HCT116 (cell line): ENCODE measurements around the gene CD69. TPM values are rescaled to one million over a fixed set of nuclear protein-coding genes. Genes with fewer than 3 reads are reported as not detected.

ENCODE experiments used
- ATAC-seq: fragments of 200-7000 bp; cut with Tn5 transposase; 2 replicates; pipeline ENCODE4 v1.9.1; 2020; ENCODE audit warnings: mild to moderate bottlenecking, moderate library complexity
- BruUV-seq: library from RNA; stranded (reverse); fragments of 400-500 nt; replicated peaks from 2 replicates; lab custom pipeline; 2021; lab: Mats Ljungman, UMichigan
- CTCF ChIA-PET: fragments of 300-600 bp; sonication (Branson Sonifier 250); formaldehyde crosslinking; loops from one replicate; lab custom pipeline; 2021; ENCODE audit warnings: antibody characterized with exemption; lab: Charles Lee
- POLR2A ChIA-PET: fragments of 300-600, 350-600 bp; sonication (Branson Sonifier 250); formaldehyde crosslinking; loops from one replicate; lab custom pipeline; 2021; ENCODE audit warnings: antibody characterized with exemption; lab: Charles Lee
- RAD21 ChIA-PET, 2 experiments: fragments of 300-600 bp; sonication (Branson Sonifier 250); formaldehyde crosslinking; loops; one replicate each; lab custom pipeline; 2023; ENCODE audit warnings: low total read pairs in 2 of 2; ENCODE audit not compliant: uncharacterized antibody in 2 of 2, unreplicated experiment in 2 of 2, low non-redundant PET in 1 of 2; lab: Charles Lee
- DNase-seq: peaks from one replicate; pipeline ENCODE4 v3.0.0-alpha.2; 2010; ENCODE audit warnings: low read depth, low spot score
- H2AFZ ChIP-seq: fragments of 200-600 bp; shearing (Covaris generic), sonication (generic); 2 replicates; pipeline ENCODE4 v1.6.1; 2017; ENCODE audit warnings: low read depth, mixed run types, mixed read lengths, antibody characterized with exemption, low read length; ENCODE audit not compliant: poor library complexity, severe bottlenecking
- H3K27ac ChIP-seq: 2 replicates; pipeline ENCODE4 v1.5.1; 2012; ENCODE audit warnings: low read depth, low read length
- H3K27me3 ChIP-seq: fragments of 200-600 bp; sonication (generic); 2 replicates; pipeline ENCODE4 v1.6.1; 2016; ENCODE audit warnings: mixed run types, low read length, mixed read lengths; ENCODE audit not compliant: insufficient read depth
- H3K36me3 ChIP-seq, 2 experiments: fragments of 200-500 bp in 1 of 2; fragments of 200-600 bp in 1 of 2; sonication (Bioruptor generic) in 1 of 2; sonication (generic) in 1 of 2; 2 replicates each; pipeline versions ENCODE4 v1.5.1 to v1.6.1; 2014 to 2016; ENCODE audit warnings: low read length in 2 of 2, inconsistent platforms in 1 of 2, mixed read lengths in 1 of 2, mixed run types in 1 of 2; ENCODE audit not compliant: insufficient read depth in 2 of 2, control insufficient read depth in 1 of 2
- H3K4me1 ChIP-seq, 2 experiments: fragments of 200-600 bp in 1 of 2; sonication (generic) in 1 of 2; 2 replicates each; pipeline versions ENCODE4 v1.5.1 to v1.6.1; 2012 to 2017; ENCODE audit warnings: low read length in 2 of 2, inconsistent platforms in 1 of 2, mild to moderate bottlenecking in 1 of 2, mixed read lengths in 1 of 2, mixed run types in 1 of 2, moderate library complexity in 1 of 2; ENCODE audit not compliant: insufficient read depth in 2 of 2, control insufficient read depth in 1 of 2
- H3K4me2 ChIP-seq: fragments of 200-600 bp; sonication (generic); 2 replicates; pipeline ENCODE4 v1.6.1; 2017; ENCODE audit warnings: mixed run types, low read length, mixed read lengths
- H3K4me3 ChIP-seq, 2 experiments: fragments of 200-600 bp in 1 of 2; sonication (generic) in 1 of 2; replicated peaks in 1 of 2; 2 replicates each; pipeline ENCODE4 v1.5.1; 2011 to 2016; ENCODE audit warnings: low read length in 2 of 2, control low read depth in 1 of 2, low read depth in 1 of 2, mild to moderate bottlenecking in 1 of 2, mixed read lengths in 1 of 2, mixed run types in 1 of 2
- H3K79me2 ChIP-seq: fragments of 200-600 bp; sonication (generic); 2 replicates; pipeline ENCODE4 v1.6.1; 2017; ENCODE audit warnings: mild to moderate bottlenecking, mixed run types, low read length, moderate library complexity, mixed read lengths; ENCODE audit not compliant: insufficient read depth
- H3K9ac ChIP-seq: fragments of 200-600 bp; sonication (generic); 2 replicates; pipeline ENCODE4 v1.6.1; 2016; ENCODE audit warnings: low read length, mixed read lengths
- H3K9me2 ChIP-seq: fragments of 200-600 bp; sonication (generic), shearing (Covaris generic); 2 replicates; pipeline ENCODE4 v1.6.1; 2017; ENCODE audit warnings: mixed run types, mild to moderate bottlenecking, moderate library complexity; ENCODE audit not compliant: insufficient read depth
- H3K9me3 ChIP-seq, 2 experiments: fragments of 200-500 bp in 1 of 2; fragments of 200-600 bp in 1 of 2; sonication (Bioruptor generic) in 1 of 2; sonication (generic) in 1 of 2; 2 replicates each; pipeline ENCODE4 v1.6.1; 2014 to 2017; ENCODE audit warnings: low read length in 2 of 2, mixed read lengths in 2 of 2, inconsistent platforms in 1 of 2, low read depth in 1 of 2, mild to moderate bottlenecking in 1 of 2, mixed run types in 1 of 2, moderate library complexity in 1 of 2; ENCODE audit not compliant: control insufficient read depth in 1 of 2, insufficient read depth in 1 of 2
- H4K20me1 ChIP-seq: fragments of 200-600 bp; sonication (generic), shearing (Covaris generic); 2 replicates; pipeline ENCODE4 v1.6.1; 2017; ENCODE audit warnings: mixed run types, mild to moderate bottlenecking, moderate library complexity; ENCODE audit not compliant: insufficient read depth
- CBX3 ChIP-seq: IDR thresholded peaks from 2 replicates; pipeline ENCODE4 v1.6.1; 2012; ENCODE audit warnings: low read depth
- EGR1 ChIP-seq: IDR thresholded peaks from 2 replicates; pipeline ENCODE4 v1.6.1; 2012; ENCODE audit warnings: low read depth
- ELF1 ChIP-seq: IDR thresholded peaks from 2 replicates; pipeline ENCODE4 v1.6.1; 2012; ENCODE audit warnings: low read depth, borderline replicate concordance
- JUND ChIP-seq: IDR thresholded peaks from 2 replicates; pipeline ENCODE4 v1.6.1; 2012
- POLR2AphosphoS5 ChIP-seq: IDR thresholded peaks from 2 replicates; pipeline ENCODE4 v1.6.1; 2011; ENCODE audit warnings: mild to moderate bottlenecking, low read depth, low read length, moderate library complexity
- RAD21 ChIP-seq: IDR thresholded peaks from 2 replicates; pipeline ENCODE4 v1.6.1; 2012; ENCODE audit warnings: low read depth, mild to moderate bottlenecking
- REST ChIP-seq: IDR thresholded peaks from 2 replicates; pipeline ENCODE4 v1.6.1; 2012; ENCODE audit warnings: low read depth
- SIN3A ChIP-seq: IDR thresholded peaks from 2 replicates; pipeline ENCODE4 v1.6.1; 2012; ENCODE audit warnings: low read depth
- SP1 ChIP-seq: IDR thresholded peaks from 2 replicates; pipeline ENCODE4 v1.6.1; 2012; ENCODE audit warnings: low read depth
- TCF7L2 ChIP-seq: IDR thresholded peaks from 2 replicates; pipeline ENCODE4 v1.7.0; 2011; ENCODE audit warnings: borderline replicate concordance, inconsistent platforms; ENCODE audit not compliant: insufficient read depth, insufficient read length; ENCODE audit errors: extremely low read depth
- ZBTB33 ChIP-seq: IDR thresholded peaks from 2 replicates; pipeline ENCODE4 v1.6.1; 2011; ENCODE audit warnings: mild to moderate bottlenecking, low read length, moderate library complexity; ENCODE audit not compliant: insufficient replicate concordance; ENCODE audit errors: extremely low read depth
- ZFX ChIP-seq: fragments of 450-650 bp; IDR thresholded peaks from 2 replicates; pipeline ENCODE4 v1.6.1; 2017
- intact Hi-C: fragments of 100-400 bp; cut with micrococcal nuclease; formaldehyde crosslinking; loops from 2 replicates; pipeline ENCODE4 v1.10.0; 2022
- total RNA-seq: library from RNA; stranded (reverse); gene quantifications from one replicate; pipeline ENCODE4 v1.2.1, GENCODE V29; 2021; ENCODE audit not compliant: unreplicated experiment

Gene CD69
- total RNA-seq, 1 experiment from 2014 or later, result not detected

- ATAC-seq (no peak), DNase-seq (no peak)
- CTCF ChIA-PET, result no interaction called here
- intact Hi-C loops, result no loop called here
- no TSS peak for BruUV-seq
- H3K79me2 ChIP-seq, result no peaks in the 10 kb centered on the region
- no peak for TF ChIP-seq SIN3A
- TF ChIP-seq POLR2AphosphoS5, result no peak
- no peak for TF ChIP-seq CBX3
- no peak for TF ChIP-seq JUND
- TF ChIP-seq ZBTB33, result no peak
- TF ChIP-seq ZFX, result no peak
- TF ChIP-seq ELF1, result no peak
- no peak for TF ChIP-seq SP1
- no peak for TF ChIP-seq REST
- TF ChIP-seq TCF7L2, result no peak
- no peak for TF ChIP-seq EGR1
- TF ChIP-seq RAD21, result no peak
- H3K27me3 ChIP-seq, result peaks cover 50% of the 10 kb centered on the region
- H3K9me3 ChIP-seq, result no peaks in the 10 kb centered on the region
- H2AFZ ChIP-seq, result no peak overlapping the region
- POLR2A ChIA-PET, result no interaction called here
- no peak overlapping the region for H3K4me2 ChIP-seq
- no peak overlapping the region for H3K4me3 ChIP-seq
- H3K36me3 ChIP-seq, result no peaks in the 10 kb centered on the region
- no peak overlapping the region for H3K27ac ChIP-seq
- RAD21 ChIA-PET, result no interaction called here
- H3K4me1 ChIP-seq, result no peaks in the 10 kb centered on the region
- H3K9me2 ChIP-seq, result no peaks in the 10 kb centered on the region
- H4K20me1 ChIP-seq, result no peaks in the 10 kb centered on the region
- no peak overlapping the region for H3K9ac ChIP-seq
Measured at GRCh38 chr12:9792185-9792900, 31.6 kb upstream of the CD69 start.
